Measurements from ENCODE around the gene A3GALT2.

The A3GALT2 gene

DNA sequence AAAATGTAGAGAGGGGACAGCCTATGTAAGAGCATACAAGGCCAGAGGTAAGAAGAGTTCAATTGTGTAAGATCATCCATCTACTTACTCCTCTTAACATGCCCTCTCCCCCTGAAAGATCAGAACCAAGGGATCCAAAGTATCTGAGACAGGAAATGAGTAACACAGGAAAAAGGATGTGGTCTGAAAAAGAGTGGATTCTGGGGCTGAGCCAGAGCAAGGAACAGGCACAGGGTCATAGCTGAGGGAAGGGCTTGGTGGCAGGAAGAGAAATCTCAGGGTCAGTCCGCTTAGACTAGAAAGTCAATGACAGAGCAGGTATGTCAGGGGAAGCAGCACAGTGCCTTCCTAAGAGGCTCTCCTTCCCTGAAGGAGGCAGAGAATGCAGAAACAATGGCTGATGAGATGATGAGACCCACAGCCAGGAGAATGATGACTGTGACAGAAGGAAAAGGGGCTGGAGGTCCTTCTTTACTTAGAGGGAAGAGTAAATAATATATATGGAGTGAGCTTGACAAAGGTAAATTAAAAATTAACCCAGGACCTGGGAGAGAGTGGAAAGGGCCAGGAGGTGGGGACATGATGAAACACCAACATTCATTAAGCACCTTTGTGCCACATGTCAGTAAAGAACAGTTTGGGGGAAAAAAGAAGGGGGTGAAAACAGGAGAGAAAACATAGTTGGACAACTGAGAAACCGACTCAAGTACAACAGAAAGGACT lies 26.2 kb upstream of the A3GALT2 start:
- FAIRE-seq = no peak

DNA sequence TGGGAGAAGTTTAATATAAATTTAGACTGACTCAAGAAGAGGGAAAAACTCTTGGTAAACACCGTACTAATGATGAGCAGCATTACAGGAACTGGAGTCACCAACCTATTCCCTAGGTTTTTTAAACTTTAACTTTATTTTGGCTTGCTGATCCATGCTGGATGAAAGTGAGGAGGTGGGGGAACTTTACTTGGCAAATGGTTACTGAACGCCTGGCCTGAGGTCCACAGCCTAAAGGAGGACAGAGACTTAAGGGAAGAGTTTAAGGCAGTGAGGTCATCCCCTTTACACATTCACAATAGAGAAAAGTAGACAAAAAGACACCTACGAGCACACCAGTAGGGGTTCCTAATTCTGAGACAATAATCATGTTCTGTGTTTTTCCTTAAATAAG lies 25.6 kb upstream of the A3GALT2 start:
- DNase-seq (ENCODE audit: insufficient read length, low spot score) = no peak
- FAIRE-seq = no peak
- TF ChIP-seq POLR2A (IDR thresholded peaks at IDR 0.05; ENCODE audit: low read depth, low read length) (no peak), SPI1 (IDR thresholded peaks at IDR 0.05; ENCODE audit: low read depth, low read length) (no peak), POU2F2 (IDR thresholded peaks at IDR 0.05; ENCODE audit: low read depth, low read length) (no peak), TAF1 (IDR thresholded peaks at IDR 0.05; ENCODE audit: low read depth, low read length) (no peak), PAX5 (IDR thresholded peaks at IDR 0.05; ENCODE audit: insufficient read depth, low read length, severe bottlenecking) (no peak), POLR2AphosphoS5 (IDR thresholded peaks at IDR 0.05; ENCODE audit: low read depth, low read length) (no peak)

More for the DNA sequence above, 26.2 kb upstream of the A3GALT2 start:
- DNase-seq (ENCODE audit: insufficient read length, low spot score) = no peak
- TF ChIP-seq POLR2A (IDR thresholded peaks at IDR 0.05; ENCODE audit: low read depth, low read length) (no peak), POLR2AphosphoS5 (IDR thresholded peaks at IDR 0.05; ENCODE audit: low read depth, low read length) (no peak), TAF1 (IDR thresholded peaks at IDR 0.05; ENCODE audit: low read depth, low read length) (no peak), SPI1 (IDR thresholded peaks at IDR 0.05; ENCODE audit: low read depth, low read length) (no peak), POU2F2 (IDR thresholded peaks at IDR 0.05; ENCODE audit: low read depth, low read length) (no peak), PAX5 (IDR thresholded peaks at IDR 0.05; ENCODE audit: insufficient read depth, low read length, severe bottlenecking) (no peak)

DNA sequence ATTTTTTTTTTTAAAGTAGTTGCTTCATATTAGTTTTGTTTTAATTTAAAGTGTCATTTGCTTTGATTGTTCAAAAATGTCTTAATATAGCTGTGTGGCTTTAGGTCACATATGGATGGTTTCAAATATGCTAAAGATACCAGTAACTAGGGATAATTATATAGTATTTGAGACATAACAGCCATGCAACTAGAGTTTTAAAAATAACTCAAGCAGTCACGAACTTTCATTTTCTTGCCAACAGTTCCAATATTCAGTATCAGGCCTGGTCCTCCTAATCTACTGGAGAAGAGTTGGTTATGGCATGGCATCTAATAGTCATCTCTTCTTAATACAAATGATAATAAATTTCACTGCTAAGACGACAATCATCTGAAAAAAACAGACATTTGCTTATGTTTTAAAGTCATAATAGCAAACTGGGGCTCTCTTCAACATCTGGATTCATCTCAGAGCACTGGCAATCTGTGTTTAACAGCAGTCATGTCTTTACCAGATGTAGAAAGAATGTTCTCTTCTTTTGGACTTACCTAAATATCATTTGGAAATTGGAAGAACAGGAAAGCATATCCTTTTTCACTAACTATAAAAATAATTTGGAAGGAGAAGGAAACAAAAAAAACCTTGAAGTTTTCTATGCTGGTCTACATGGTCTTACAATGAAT lies 24.1 kb upstream of the A3GALT2 start:
- FAIRE-seq = no peak
- TF ChIP-seq TAF1 (IDR thresholded peaks at IDR 0.05; ENCODE audit: low read depth, low read length) (no peak), POLR2AphosphoS5 (IDR thresholded peaks at IDR 0.05; ENCODE audit: low read depth, low read length) (no peak), SPI1 (IDR thresholded peaks at IDR 0.05; ENCODE audit: low read depth, low read length) (no peak), PAX5 (IDR thresholded peaks at IDR 0.05; ENCODE audit: insufficient read depth, low read length, severe bottlenecking) (no peak), POLR2A (IDR thresholded peaks at IDR 0.05; ENCODE audit: low read depth, low read length) (no peak), POU2F2 (IDR thresholded peaks at IDR 0.05; ENCODE audit: low read depth, low read length) (no peak)

DNA sequence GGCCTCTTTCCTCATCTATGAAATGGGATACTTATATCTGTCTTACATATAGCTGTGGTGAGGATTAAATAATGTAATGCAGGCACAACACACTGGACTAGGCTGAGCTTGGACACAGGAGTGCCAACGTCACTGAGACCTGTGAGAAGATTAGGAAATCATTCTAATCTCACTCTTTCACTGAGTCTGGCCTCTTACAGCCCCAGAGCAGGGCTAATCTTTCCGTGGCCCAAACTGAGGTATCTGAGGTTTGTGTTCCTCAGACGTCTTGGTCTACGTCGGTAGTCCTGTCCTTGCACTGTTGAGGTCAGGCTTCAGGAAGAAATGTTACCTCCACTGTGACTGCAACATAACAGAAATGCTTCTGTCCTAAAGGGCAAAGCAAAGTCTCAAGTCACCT lies 22.6 kb upstream of the A3GALT2 start:
- no peak for DNase-seq (ENCODE audit: insufficient read length, low spot score)
- TF ChIP-seq POLR2A (IDR thresholded peaks at IDR 0.05; ENCODE audit: low read depth, low read length) = no peak
- no peak for TF ChIP-seq TAF1 (IDR thresholded peaks at IDR 0.05; ENCODE audit: low read depth, low read length)
- no peak for TF ChIP-seq PAX5 (IDR thresholded peaks at IDR 0.05; ENCODE audit: insufficient read depth, low read length, severe bottlenecking)
- TF ChIP-seq SPI1 (IDR thresholded peaks at IDR 0.05; ENCODE audit: low read depth, low read length) = no peak
- TF ChIP-seq POU2F2 (IDR thresholded peaks at IDR 0.05; ENCODE audit: low read depth, low read length) = no peak
- no peak for TF ChIP-seq POLR2AphosphoS5 (IDR thresholded peaks at IDR 0.05; ENCODE audit: low read depth, low read length)
- no peak for FAIRE-seq

More for the DNA sequence above, 24.1 kb upstream of the A3GALT2 start:
- DNase-seq (ENCODE audit: insufficient read length, low spot score) = no peak

DNA sequence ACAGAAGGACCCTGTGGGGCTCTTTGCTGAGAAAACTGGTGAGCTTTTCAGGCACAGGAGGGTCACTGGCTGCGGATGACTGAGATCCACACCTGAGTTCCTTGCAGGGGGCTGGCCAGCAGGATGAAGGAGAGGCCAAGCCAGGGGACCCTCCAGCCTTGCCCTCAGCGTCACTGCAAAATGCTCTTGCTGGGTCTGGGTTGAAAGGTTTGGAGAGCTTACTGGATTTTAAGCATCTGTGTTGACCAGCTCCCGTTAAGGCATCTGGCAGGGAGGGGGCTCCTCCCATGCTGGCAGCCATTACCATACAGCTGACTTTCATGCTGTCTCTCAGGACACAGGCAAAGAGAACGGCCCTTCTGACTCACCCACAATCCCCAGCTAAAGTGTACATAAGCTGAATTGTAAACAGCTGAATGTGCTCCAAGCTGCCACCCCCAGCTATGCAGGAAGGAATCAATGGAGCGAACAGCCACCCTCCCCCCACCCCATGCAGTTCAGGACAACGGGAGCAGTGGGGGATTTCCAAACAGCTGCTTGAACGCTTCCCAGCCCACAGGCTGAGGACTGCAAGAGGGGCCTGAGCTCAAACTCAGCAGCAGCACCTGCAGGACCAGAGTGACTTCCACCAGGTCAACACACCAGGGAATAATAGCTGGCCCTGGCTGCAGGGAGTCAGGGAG lies 21.3 kb upstream of the A3GALT2 start:
- TF ChIP-seq POLR2AphosphoS5 (IDR thresholded peaks at IDR 0.05; ENCODE audit: low read depth, low read length) (no peak), POU2F2 (IDR thresholded peaks at IDR 0.05; ENCODE audit: low read depth, low read length) (peak; percentile 40; the same call in 1 of the 2 replicates), TAF1 (IDR thresholded peaks at IDR 0.05; ENCODE audit: low read depth, low read length) (no peak), PAX5 (IDR thresholded peaks at IDR 0.05; ENCODE audit: insufficient read depth, low read length, severe bottlenecking) (no peak)
- DNase-seq (ENCODE audit: insufficient read length, low spot score) (no peak), FAIRE-seq (no peak)

DNA sequence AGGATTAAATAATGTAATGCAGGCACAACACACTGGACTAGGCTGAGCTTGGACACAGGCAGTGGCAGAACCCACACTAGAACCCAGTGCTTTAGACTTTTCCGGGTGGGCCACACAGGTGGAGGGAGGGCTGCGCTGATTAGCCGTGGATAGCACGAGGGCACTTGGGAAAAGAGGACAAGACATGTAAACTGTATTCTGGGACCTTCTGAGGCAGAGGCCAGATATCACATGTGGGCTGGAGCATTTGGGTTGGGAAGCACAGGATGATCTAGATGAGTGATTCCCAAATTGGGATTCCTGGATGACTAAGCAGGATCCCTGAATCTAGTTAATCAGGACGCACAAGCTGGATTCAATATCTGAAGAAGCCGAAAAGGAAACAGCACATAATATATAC lies 20.3 kb upstream of the A3GALT2 start:
- no peak for DNase-seq (ENCODE audit: insufficient read length, low spot score)
- FAIRE-seq = no peak

DNA sequence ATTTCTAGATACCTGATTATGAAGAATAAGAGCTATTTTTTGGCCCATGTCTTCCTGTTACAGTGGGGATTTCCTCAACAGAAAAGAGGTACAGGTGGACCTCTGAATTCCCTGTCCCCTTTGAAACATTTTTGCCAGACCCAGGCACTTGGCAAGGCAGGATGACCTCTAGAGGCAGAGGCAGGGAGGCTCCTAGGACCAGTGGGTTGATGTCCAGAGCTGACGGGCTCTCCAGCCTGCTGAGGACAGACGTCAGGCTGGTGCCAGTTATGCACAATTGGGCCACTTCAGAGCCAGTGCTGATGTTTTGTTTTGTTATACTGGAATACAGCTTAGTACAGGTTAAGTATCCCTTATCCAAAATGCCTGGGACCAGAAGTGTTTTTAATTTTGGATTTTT lies 18.5 kb upstream of the A3GALT2 start:
- DNase-seq (ENCODE audit: insufficient read length, low spot score) (no peak), FAIRE-seq (no peak)
- TF ChIP-seq SPI1 (IDR thresholded peaks at IDR 0.05; ENCODE audit: low read depth, low read length) = no peak
- no peak for TF ChIP-seq PAX5 (IDR thresholded peaks at IDR 0.05; ENCODE audit: insufficient read depth, low read length, severe bottlenecking)
- TF ChIP-seq POLR2A (IDR thresholded peaks at IDR 0.05; ENCODE audit: low read depth, low read length) = no peak
- no peak for TF ChIP-seq TAF1 (IDR thresholded peaks at IDR 0.05; ENCODE audit: low read depth, low read length)
- TF ChIP-seq POU2F2 (IDR thresholded peaks at IDR 0.05; ENCODE audit: low read depth, low read length) = no peak
- no peak for TF ChIP-seq POLR2AphosphoS5 (IDR thresholded peaks at IDR 0.05; ENCODE audit: low read depth, low read length)

More for the DNA sequence above, 20.3 kb upstream of the A3GALT2 start:
- no peak for TF ChIP-seq POLR2AphosphoS5 (IDR thresholded peaks at IDR 0.05; ENCODE audit: low read depth, low read length)
- no peak for TF ChIP-seq POU2F2 (IDR thresholded peaks at IDR 0.05; ENCODE audit: low read depth, low read length)
- no peak for TF ChIP-seq SPI1 (IDR thresholded peaks at IDR 0.05; ENCODE audit: low read depth, low read length)
- TF ChIP-seq TAF1 (IDR thresholded peaks at IDR 0.05; ENCODE audit: low read depth, low read length) = no peak
- no peak for TF ChIP-seq POLR2A (IDR thresholded peaks at IDR 0.05; ENCODE audit: low read depth, low read length)
- no peak for TF ChIP-seq PAX5 (IDR thresholded peaks at IDR 0.05; ENCODE audit: insufficient read depth, low read length, severe bottlenecking)

DNA sequence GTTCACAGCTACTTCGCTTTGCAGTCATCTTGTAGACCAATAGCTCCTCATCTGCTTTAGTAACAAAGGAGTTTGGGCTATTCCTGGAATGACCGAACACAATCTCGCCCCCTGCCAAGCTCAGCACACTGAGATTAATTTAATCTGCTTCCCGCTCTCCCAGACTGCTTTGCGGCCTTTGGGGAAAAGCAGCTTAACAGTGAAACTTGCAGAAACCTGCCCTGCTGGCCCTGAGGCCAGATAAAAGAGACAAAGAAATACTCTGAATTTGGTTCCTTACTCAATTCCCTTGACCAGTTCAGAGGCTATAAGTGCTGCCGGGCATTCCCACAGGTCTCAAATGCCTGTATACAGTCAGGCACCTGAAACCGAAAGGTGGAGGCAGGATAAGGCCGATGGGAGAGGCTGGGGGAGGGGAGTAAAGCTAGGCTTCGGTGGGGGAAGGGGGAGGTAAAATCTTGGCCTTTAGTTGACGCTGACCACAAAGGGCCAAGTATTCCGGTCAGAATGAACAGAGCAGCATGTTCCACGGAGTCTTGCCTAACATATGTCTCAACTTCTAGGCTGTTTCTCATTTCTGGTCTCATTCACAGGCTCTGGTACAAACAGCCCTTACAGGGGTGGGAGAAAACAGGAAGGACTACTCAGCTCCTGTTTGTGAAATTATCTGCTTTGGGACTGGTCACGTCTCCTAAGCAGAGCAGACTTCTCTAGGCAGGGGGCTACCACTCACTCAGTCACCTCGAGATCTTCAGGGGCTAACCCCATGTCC lies 17.7 kb upstream of the A3GALT2 start:
- DNase-seq (ENCODE audit: insufficient read length, low spot score) = no peak
- TF ChIP-seq POU2F2 (IDR thresholded peaks at IDR 0.05; ENCODE audit: low read depth, low read length) = no peak
- no peak for TF ChIP-seq SPI1 (IDR thresholded peaks at IDR 0.05; ENCODE audit: low read depth, low read length)
- TF ChIP-seq PAX5 (IDR thresholded peaks at IDR 0.05; ENCODE audit: insufficient read depth, low read length, severe bottlenecking) = no peak
- TF ChIP-seq POLR2AphosphoS5 (IDR thresholded peaks at IDR 0.05; ENCODE audit: low read depth, low read length) = no peak
- TF ChIP-seq POLR2A (IDR thresholded peaks at IDR 0.05; ENCODE audit: low read depth, low read length) = no peak
- TF ChIP-seq TAF1 (IDR thresholded peaks at IDR 0.05; ENCODE audit: low read depth, low read length) = no peak
- FAIRE-seq = no peak

Measured in GM12891 (cell line).